GM19193 (cell line): ENCODE measurements around the gene C1orf21.

Experiments
- POLR2A ChIP-seq: IDR thresholded peaks from 4 replicates; pipeline ENCODE4 v1.6.1; 2011; ENCODE audit not compliant: insufficient read depth, insufficient read length; ENCODE audit errors: extremely low read depth

Gene C1orf21

DNA sequence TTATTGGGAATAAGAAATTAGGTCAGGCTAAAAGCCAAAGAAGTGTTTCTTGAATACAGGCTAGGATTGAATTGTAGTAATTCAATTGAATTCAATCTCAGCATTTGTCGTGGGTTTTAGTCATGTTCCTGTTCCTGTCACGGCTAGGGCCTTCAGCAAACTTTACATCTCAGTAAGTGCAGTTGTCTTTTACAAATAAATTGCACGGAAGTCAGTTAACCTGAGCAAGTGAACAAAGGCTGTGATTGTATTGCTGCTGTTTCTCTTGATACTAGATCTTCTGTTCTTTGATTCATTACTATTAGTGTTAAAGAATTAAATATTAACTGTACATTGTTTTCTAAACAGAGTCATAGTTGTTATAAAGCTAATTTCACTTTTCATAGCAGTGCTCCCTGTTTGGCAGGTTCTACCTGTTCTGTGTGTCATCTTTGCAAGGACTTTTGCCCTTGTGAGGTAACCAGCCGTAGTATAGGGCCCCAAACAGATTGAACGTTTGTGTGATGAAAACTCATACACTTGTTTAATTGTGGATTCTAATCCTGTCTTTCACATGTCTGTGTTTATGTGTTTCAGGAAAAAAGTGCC lies 203.4 kb downstream of the C1orf21 start:
- no peak for TF ChIP-seq POLR2A

- no peak for TF ChIP-seq POLR2A
These were observed 206.8 kb downstream of the C1orf21 start for GRCh38 chr1:184593597-184593996.

GRCh38 chr1:184595596-184595995 lies 208.8 kb downstream of the C1orf21 start:
- no peak for TF ChIP-seq POLR2A

DNA sequence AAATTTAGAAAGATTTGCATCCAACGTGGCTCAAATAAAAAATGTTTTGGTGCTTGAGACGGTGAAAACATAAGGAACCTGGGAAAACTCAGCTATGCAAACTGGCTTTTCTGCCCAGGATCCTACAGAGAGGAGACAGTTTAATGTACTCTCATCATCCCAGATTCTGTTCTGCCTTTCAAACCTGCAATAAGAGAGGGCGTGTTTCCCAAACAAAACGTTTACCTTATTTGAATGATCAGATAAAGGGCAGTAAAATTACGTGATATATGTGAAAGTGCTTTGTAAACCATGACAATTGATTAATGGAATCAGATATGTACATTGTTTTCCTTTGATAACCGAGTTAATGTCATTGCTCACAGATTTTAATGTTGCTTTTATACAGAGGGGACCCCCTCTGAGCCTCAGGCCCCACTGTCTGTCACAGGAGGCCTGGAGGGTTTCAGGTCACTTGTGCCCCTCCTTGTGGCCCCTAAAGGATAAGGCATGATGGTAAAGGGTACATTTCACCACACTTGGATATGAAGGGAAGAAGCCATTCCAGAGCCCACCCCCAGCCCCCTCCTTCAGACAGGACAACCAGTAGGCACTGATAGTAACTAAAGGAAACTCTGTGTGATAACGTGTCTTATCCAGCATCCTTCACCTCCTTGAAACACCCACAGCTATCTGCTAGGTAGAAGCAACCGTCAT lies 210.3 kb downstream of the C1orf21 start:
- no peak for TF ChIP-seq POLR2A

GRCh38 chr1:184597650-184598357 lies 211.0 kb downstream of the C1orf21 start:
- no peak for TF ChIP-seq POLR2A

DNA sequence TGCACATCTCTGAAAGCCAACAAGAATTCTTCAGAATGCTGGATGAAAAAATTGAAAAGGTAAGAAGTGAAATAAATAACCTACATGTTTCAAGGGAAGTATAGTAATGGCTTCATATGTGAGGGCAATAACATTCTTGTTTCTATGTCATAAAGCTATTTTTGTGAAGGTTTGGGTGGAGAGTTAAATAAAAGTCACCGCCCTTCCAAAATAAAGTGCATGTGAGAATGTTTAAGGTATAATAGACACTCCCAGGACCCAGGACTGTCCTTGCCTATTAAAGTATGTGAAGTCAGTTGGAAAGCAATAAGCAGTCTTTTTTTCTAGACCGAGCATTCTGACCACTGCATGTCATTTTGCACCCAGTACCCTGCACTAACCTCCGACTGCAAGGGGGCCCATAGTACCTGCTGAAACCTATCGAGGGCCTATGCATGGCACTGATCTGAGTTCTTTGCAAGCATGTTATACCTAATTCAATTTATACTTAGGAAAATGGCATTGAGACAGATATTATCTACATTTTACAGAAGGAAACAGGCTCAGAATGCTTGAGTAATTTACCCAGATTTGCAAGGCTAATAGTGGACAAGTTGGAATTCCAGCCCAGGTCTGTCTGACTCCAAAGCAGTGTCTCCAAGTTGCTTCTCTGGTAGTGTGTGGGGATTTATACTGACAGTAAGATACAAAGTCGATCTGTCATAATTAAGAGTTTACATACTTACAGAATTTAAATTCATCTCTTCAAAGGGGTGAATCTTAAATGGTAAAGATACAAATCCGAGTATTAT lies 211.8 kb downstream of the C1orf21 start:
- TF ChIP-seq POLR2A = no peak

GRCh38 chr1:184604152-184604900 lies 217.5 kb downstream of the C1orf21 start:
- TF ChIP-seq POLR2A = no peak

DNA sequence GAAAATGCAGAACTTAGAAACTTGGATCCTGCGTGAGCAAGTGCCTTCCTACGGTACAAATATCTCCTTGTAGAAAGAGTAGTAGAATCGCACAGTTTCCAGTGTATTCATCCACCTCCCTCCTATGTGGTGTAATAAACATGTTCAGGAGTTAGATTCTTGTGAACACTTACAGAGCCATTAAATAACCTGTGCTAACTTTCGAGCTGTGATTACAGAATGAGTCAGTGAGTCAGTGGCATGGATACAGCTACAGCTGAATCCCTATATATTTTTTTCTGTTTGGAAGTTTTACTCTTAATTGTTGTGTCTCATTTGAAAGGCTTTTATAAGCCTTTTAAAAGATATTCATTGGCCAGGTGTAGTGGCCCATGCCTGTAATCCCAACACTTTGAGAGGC lies 219.1 kb downstream of the C1orf21 start:
- TF ChIP-seq POLR2A = no peak

DNA sequence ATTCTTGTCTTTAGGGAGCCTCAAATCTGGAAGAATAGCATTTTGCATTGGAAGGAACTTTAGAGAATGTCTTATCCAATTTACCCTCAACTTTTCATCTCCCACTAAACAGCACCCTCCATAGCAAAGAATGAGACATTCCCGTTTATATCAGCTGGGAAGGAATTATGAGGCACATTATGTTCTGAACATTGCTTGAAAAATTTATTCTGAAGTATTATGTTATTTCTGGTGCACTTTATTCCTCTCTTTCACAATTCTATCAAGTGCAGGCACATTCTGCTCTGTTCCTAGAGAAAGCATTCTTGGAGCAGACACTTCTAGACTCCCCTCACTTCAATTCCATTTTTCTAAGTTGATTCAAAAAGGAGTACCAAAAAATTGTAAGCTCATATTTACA lies 220.0 kb downstream of the C1orf21 start:
- TF ChIP-seq POLR2A = no peak

- TF ChIP-seq POLR2A = no peak
These were observed 221.8 kb downstream of the C1orf21 start for GRCh38 chr1:184608581-184608980.

DNA sequence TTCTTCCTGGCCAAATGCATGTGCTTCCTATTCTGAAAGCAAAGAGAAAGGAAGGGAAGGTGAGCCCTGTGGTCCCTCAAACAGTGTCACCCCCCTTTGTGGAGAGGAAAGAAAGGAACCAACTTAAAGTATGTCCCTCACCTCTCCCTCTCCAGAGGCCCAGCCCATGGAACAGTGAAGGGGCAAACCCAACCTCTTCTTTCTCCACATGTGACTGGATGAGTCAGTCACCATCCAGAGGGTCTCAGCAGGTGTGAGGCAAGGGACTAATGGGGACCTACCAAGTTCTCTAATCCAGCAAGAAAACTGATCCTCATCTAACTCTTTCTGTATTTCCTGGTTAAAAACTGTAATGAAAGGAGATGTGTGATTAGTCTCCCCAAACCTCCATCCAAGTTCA lies 222.2 kb downstream of the C1orf21 start:
- no peak for TF ChIP-seq POLR2A

- TF ChIP-seq POLR2A = no peak
These were observed 224.2 kb downstream of the C1orf21 start for GRCh38 chr1:184610876-184611595.

- TF ChIP-seq POLR2A = no peak
These were observed 227.8 kb downstream of the C1orf21 start for GRCh38 chr1:184614667-184615066.

DNA sequence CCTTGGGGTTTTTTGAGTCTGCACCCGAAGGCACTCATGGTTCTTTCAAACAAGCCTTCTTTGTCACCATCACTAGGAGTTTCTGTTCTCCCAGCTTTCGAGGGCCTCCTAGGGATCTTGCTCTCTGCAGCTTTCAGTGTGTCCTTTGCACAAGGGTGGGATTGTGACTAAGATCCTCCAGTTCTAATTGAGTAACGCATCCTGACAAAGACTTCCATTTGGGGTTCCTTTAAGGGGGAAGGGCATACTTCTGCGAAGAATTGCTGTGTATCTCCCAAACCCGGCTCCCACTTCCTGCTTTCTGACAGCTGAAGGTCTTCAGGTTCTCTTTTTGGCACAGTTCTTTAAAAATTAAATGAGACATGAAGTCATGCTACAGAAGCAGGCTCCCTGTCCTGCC lies 228.5 kb downstream of the C1orf21 start:
- no peak for TF ChIP-seq POLR2A
